G401.6 (cell line): Measurements from ENCODE around the gene PTPN21.
"Not testable (repeated sequence)": the region's sequence is repeated elsewhere in the genome, so short reads cannot be mapped to it uniquely, and the experiment has no call there.

Source experiments
- FAIRE-seq: peaks from 2 replicates; lab custom pipeline; 2012; peaks lifted over from hg19 to GRCh38; lab: Jason Lieb, UNC

PTPN21 gene

DNA sequence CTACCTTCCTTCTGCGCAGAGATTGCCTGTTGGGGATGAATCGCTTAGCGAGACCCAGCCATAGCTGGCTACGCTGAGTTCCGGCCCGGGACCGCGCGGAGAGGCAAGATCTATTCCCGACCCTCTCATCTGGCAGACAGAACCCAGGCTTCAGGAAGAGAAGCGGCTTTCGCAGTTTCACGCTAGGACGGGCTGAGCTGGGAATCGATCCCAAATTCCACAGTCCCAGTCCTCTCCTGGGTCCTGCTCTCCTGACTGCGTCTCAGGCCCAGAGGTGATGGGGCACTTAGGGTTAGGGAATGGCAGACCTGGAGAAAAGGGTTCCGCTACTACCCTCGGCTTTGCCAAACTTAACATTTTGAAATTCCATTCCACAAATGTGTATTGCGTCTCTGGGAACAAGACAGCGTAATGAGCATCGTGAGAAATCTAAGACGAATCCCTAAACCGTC is 2.8 kb downstream of the PTPN21 start:
- FAIRE-seq, result no peak

DNA sequence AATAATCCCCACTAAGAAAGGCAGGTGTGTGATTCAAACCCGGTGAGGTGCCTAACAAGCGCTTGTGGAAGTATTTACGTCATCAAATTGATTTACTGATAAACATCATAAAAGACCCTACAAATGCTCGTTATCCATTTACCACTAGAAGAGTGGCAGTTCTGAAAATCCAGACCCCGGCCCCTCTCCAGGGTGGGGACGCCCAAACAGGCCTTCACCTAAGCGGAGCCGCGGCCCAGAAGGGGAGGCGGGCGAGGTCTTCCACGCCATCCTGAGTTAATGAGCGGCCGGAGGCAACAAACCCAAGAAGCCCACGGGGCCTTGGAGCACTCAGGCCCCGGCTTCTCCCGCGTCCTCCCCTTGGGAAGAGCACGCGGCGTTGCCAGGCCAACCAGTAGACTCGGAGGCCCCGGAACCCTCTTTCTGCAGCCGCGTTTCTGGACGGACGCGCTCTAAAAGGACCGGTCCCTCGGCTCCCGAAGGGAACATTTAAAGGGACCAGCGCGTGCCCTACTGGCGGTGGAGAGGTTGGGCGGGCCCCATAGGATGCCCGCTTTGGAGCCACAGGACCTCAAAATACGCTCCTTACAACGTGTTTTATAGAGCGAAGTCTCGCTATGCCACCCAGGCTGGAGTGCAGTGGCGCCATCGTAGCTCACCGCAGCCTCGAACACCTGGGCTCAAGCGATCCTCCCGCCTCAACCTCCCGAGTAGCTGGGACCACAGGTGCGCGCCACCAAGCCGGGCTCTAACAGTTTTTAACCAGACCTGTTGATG is 3.5 kb downstream of the PTPN21 start:
- FAIRE-seq, result no peak

- no peak for FAIRE-seq
These were observed 4.7 kb downstream of the PTPN21 start for GRCh38 chr14:88550078-88550477.

GRCh38 chr14:88547386-88547780 is 7.4 kb downstream of the PTPN21 start:
- FAIRE-seq, result no peak

DNA sequence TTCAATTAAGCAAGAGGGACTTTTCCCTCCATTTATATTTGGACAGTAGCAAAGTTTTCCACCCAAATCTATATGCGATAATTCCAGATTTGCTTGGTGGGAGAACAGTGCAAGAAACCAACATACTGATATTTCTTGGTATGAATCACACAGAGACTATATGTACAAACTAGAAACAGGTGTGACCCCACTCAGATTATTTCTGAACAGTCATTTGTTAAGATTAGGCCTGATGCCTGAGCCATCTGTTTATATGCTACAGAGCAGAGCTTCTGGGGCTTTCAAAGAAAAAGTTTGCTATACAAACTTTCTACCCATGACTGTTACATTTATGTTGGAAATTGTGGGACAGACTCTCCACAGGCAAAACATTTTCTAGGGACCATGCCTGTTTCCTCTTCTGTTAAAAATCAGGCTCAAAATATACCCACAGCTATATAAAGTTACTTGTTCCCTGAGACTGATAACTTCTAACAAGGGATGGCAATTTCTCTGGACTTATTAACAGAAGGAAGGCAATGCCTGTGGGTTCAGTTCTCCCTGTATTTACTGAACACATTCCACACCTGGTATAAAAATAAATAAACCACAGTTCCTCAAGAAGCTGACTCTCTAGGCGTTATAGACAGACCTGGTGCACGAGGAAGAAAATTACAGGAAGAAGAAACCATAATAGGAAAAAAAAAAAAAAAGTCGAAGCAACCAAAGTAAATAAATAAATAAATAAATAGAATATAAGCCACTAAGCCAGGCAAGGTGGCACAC is 8.0 kb downstream of the PTPN21 start:
- no peak for FAIRE-seq

GRCh38 chr14:88545256-88545655 is 9.6 kb downstream of the PTPN21 start:
- FAIRE-seq, result no peak

- no peak for FAIRE-seq
These were observed 11.7 kb downstream of the PTPN21 start for GRCh38 chr14:88542857-88543795.

DNA sequence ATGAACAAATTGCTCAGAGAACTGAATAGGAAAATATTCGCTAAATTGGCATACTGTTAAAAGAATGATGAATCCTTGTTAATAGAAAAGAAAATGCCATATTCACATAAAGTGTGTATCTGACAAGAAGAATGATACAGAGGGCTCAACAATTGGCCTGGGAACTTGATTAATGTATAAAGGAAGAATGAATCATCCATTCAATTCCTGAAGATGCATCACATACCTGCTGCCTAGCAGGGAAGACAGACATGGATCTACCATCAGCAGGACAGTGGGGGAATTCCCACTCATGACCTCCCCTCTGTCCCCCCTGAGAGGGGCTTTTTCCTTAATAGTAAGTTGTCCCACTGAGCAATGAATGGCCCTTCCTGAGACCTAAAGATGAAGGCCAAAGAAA is 13.5 kb downstream of the PTPN21 start:
- no peak for FAIRE-seq

DNA sequence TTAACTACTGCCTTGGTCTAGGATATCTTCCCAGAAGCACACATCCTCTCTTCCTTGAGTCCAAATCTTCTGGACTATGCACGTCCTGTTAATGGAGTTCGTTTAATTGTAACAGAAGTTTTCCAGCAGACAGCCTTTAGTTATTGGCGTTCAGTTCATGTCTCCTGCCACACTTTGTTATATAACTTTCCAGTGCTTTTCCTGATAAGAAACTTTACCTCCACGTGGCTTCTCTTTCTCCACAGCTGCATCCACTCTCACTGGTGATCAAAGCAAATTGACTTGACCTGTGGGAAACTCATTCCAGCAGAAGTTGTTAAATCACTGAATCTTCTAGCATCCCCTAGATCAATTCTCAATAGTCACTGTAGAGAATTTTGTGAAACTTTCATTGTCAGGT is 19.0 kb downstream of the PTPN21 start:
- no peak for FAIRE-seq

DNA sequence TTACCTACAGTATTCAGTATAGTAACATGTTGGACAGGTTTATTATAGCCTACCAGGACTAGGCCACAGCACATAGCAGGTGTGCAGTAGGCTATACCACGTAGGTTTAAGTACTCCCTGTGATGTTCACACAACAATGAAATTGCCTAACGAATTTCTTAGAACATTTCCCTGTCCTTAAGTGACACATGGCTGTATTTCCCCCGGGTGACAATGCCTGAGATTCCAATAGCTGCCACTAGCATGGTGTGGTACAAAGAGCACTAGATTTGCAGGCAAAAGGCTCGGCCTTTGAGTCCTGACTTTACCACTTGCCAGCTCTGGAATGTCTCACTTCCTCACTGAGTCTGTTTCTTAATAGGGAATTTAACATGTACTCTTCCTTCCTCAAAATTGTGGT is 19.7 kb downstream of the PTPN21 start:
- FAIRE-seq, result no peak

DNA sequence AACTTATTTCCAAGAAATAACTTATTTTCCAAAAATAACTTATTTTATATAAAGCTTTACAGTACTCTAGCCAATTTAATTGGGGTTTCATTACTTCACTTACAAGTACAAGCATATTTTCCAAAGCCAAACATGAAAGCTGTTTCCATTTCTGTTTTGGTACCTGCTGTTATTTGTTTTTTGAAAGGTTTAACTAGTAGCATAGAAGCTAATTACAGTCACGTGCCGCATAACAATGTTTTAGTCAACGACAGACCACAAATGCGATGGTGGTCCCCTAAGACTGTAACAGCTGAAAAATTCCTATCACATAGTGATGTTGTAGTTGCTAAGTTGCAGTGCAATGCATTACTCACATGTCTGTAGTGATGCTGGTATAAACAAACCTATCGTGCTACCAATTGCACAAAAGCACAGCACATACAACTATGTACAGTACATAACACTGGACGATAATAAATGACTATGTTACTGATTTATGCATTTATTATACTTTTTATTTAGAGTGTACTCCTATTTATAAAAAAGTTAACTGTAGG is 21.7 kb downstream of the PTPN21 start:
- no peak for FAIRE-seq

DNA sequence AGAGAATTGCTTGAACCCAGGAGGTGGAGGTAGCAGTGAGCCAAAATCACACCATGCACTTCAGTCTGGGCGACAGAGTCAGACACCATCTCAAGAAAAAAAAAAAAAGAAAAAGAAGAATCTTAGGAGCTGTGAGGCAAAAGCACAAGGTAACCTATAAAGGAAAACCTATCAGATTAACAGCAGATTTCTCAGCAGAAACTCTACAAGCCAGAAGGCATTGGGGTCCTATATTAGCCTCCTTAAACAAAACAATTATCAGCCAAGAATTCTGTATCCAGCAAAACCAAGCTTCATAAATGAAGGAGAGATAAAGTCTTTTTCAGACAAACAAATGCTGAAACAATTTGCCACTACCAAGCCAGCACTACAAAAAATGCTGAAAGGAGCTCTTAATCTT is 24.9 kb downstream of the PTPN21 start:
- not testable (repeated sequence) for FAIRE-seq

DNA sequence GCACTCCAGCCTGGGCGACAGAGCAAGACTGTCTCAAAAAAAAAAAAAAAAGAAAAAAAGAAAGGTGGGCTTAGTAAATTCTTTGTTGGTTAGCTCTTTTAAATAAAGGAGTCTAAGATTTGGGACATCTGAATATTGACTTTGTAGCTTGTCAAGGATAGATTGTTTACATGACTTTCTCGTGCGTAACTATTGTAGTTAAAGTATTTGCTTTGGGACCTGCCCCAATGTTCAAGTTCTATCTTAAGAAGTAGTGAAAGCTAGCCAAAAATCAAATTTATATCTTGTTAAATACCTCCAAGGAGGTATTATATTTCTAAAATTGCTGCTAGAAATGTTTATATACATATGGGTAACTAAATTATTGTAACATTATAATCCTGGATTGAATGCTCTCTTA is 32.4 kb downstream of the PTPN21 start:
- FAIRE-seq, result no peak

DNA sequence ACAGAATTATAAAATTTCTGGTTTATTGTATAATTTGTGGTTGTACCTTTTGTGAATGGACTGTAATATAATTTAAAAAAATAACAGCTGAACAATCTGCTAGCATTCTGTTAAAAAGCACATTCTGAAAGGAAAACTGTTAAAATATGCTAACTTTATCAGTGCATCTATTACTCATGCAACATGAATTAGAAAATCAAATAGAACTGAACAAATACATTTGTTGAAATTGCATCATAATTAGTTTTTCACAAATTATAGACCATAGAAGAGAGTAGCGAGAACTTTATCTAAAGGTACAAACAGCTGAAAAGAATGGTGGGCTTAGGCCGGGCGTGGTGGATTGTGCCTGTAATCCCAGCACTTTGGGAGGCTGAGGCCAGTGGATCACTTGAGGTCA is 33.0 kb downstream of the PTPN21 start:
- no peak for FAIRE-seq

GRCh38 chr14:88519907-88520306 is 34.9 kb downstream of the PTPN21 start:
- no peak for FAIRE-seq

DNA sequence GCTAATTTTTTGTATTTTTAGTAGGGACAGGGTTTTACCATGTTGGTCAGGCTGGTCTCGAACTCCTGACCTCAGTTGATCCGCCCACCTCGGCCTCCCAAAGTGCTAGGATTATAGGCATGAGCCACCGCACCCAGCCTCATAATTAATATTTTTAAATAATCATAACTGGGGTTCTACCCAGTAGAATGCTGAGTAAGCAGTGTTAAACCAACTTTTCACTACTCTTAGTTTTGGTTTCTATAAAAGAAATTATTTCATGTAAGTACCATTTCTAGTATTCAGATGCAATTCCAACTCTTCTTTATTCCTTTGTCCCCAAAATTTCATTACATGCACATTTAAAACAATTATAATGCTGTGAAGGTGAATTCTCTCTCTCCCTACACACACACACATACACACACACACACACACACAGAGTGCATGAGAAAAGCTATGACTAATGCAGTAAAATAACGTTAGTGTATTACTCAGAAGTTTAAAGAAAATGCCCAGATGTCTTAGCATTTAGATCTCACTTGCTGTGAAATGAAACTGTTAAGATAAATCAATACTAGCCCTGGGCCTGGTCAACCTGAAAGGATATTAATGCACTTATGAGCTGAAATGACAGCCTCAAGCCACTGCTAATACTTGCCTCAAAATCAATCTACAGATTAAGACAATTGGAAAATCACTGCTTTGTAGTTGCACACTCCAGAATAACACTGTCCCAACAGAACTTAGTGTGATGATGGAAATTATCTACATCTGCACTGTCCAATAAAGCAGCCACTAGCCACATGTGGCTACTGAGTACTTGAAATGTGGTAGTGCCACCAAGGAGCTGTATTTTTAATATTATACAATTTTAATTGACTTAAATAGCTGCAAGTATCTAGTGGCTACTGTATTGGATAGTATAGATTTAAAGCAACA is 36.0 kb downstream of the PTPN21 start:
- no peak for FAIRE-seq

- FAIRE-seq, result no peak
These were observed 37.9 kb downstream of the PTPN21 start for GRCh38 chr14:88516861-88517357.

DNA sequence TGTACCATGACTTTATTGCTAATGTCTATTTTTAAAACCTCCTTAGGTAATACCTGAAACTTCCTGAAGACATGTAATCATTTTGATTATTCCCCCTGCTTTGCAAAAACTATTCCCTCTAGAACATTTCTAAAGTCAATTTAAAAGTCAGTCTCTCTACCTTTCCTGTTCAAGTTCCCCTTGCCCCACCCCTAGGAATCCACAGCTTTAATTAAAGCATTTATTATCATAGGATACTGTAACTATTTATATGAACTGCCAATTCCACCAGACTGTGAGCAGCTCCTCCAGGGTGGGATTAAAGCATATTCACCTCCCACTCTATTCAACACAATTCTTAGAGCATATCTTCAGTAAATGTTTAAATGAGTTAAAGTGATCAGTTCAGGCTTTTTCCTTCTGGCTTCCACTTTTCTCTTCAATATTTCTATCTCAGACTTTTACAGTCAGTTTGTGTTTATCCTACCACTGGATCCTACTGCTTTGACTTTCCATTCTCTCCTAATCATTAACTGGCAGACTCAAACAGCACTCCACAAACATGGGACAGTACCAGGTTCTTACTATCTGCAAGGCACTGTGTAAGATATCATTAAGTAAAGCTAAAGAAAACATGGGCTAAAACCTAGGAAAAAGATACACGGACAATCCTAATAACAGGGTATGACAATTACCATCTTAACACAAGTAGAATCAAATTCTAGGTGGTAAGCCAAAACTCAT is 39.1 kb downstream of the PTPN21 start:
- FAIRE-seq, result no peak

DNA sequence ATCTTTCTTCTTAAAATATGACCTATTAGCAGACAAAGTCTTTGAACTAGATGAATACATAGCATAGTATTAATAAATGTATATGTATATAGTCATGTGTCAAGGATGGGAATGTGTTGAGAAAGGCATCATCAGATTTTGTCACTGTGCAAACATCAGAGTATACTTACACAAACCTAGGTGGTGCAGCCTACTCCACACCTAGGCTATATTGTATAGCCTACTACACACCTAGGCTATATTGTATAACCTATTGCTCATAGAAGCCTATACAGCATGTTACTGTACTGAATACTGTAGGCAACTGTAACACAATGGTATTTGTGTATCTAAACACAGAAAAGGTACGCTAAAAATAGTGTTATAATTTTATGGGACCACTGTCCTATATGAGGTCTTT is 47.6 kb downstream of the PTPN21 start:
- FAIRE-seq, result no peak

DNA sequence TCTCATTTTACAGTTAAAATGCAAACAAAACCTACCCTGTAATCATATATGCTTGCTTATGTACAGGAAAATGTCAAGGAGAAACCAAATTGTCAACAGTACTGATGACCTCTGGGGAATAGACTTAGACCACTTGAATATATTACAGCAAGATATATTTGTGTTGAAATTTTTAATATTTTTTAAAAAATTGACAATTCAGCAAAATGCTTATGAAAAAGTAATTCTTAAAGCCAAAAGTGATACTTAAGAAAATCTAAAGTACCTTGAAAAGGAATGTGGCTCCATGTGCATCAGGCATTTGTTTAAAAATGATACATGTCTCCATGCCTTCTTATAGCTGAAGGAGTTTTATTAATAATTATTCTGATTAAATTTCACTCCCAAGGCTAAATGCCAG is 49.2 kb downstream of the PTPN21 start:
- FAIRE-seq, result no peak
